Measurements from ENCODE around the gene VSTM4.

VSTM4 gene

DNA sequence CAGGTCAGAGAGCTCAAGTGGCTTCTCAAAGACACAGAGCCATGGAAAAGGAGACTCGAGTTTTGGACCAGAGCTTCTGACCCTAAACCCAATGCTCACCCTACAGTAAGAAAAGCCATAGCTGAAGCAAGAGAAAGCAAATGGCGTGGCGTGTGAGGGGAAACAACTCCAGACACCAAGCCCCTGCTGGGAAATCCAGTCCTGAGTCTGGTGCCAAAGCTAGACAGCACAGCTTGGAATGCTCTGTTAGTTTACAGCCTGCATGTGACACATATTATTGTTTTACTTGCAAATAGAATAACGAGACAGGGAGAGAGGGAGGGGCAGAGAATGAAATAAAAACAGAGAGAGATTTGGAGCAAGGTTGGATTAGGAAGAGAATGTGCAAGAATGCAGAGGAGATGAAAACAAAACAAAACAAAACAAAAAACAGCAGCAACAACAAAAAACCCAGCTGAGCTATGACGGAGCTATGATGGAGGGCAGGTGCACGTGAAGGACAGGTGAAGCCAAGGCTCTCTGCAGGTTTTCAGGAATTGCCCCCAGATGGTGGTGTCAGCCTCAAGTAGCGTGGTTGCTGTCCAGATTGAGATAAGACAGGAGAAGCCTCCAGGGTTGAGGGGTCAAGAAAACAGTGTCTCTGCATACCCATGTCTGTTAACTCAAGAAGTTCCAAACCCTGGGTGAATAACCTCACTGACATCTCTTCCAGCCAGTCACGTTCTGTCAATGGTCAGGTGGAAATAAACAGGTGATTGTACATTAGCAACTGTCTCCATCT is 105.9 kb downstream of the VSTM4 start:
- no peak for DNase-seq

GRCh38 chr10:49008505-49009198 is 106.7 kb downstream of the VSTM4 start:
- DNase-seq, result no peak

GRCh38 chr10:49008091-49008490 is 107.2 kb downstream of the VSTM4 start:
- DNase-seq, result no peak

DNA sequence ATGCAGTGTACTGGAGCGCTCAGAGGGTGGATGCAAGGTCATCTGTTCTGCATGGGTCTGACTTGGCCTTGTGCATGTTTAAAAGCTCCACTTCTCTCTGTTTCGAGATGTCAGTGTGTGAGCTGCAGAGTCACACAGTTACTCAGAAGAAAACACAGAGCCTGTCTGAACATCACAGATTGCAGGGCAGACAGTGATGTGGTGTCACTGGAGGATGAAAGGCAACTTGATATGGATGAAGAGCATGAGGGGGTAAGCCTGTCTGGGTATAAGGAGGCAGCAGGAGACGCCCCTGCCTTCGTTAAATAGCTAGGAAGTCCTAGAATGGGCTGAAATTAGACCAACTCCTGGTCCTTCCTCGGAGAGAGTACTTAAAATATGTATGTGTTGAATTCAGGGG is 108.2 kb downstream of the VSTM4 start:
- no peak for DNase-seq

DNA sequence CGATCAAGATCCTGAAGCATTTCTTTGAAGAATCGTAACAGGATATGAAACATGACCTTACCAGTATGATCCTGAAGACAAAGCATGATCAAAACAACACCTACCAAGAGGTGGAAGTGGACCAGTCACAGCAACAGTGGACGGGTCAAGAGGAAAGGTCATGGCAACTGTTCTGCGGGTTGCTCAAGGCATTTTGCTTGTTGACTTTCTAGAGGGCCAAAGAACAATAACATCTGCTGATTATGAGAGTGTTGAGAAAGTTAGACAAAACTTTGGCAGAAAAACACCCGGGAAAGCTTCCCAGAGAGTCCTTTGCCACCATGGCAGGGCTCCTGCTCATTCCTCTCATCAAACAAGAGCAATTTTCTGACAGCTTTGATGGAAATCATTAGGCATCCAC is 110.1 kb downstream of the VSTM4 start:
- DNase-seq, result no peak

- no peak for DNase-seq
Observed at GRCh38 chr10:49001870-49002672, 113.3 kb downstream of the VSTM4 start.

DNA sequence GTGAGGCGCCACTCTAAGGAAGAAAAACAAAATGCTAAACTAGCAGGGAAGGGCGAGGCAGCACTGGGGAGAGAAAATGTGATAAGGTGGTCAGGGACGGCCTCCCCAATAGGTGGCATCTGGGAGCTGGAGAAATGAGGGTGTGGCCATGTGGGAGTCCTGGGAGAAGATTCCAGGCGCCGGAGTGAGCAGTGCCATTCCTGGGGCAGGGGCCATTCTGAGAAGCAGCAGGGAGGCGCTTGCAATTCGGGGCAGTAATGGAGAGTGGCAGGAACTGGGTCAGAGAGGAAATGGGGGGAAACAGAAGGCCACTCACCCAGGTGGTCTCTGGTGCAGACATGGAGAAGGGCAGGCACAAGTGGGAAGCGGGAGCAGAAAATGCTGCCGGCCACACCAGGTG is 113.9 kb downstream of the VSTM4 start:
- DNase-seq, result no peak

GRCh38 chr10:49000437-49001398 is 114.6 kb downstream of the VSTM4 start:
- DNase-seq, result no peak

DNA sequence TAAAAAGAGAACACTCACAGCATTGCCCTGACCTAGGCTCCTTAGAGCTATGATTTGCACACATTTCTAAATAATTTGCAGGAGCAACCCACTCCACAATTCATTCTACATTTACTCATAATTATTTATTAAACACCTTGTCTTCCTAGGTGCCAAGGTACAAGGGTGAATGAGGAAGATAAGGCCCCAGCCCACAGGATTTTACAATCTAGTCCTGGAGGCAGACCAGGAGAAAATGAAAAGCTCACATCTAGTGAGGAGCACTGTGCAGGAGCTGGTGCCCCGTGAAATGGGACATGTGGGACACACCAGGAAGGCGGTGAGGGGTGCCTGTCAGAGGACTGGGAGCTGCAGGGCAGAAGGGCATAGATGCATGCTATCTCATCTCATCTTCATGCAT is 116.0 kb downstream of the VSTM4 start:
- no peak for DNase-seq

- no peak for DNase-seq
Observed at GRCh38 chr10:48996329-48996728, 119.0 kb downstream of the VSTM4 start.

DNA sequence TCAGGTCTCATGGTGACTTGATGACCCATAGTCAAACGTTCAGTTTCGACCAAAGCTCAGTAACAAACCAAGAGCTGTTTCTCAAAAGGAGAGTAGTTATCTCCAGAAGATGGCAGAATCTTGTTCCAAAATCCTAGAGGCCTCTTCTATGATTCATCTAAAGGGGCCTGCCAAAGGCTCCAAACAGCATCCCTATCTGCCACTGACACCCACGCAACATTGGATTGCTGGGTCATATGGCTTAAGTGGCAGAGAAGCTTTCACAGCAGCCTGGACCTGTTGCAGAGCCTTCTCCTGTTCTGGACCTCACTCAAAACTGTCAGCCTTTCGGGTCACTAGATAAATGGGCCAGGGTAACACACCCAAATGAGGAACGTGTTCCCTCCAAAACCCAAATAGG is 121.7 kb downstream of the VSTM4 start:
- no peak for DNase-seq

- DNase-seq, result peak in 1 of 56 donors; percentile 9
Observed at GRCh38 chr10:48990226-48990625, 125.1 kb downstream of the VSTM4 start.

DNA sequence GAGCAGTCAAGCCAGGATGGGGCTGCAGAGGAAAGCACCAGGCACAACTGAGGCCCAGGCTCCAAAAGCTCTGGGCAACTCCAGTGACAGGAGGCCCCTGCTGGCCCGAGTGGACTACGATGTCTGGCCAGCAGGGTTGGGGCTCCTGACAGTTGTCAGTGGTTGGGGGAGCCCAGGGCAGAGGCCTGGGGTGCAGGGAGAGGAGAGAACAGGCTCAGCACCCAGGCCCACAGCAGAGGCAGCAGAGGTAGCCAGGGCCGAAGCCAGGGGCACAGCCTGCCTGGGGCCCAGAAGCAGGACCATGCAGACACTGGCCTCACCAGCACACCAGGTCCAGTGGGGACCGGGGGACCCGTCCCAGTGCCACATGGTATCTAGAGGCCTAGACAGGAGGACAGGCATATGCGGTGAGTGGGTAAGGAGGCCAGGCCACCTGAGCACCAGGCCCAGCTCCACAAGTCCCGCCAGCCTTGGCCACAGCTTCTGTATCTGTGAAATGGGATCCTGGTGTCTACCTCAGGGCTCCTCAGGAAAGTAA is 129.6 kb downstream of the VSTM4 start:
- no peak for DNase-seq

GRCh38 chr10:48983648-48984351 is 131.5 kb downstream of the VSTM4 start:
- no peak for DNase-seq

GRCh38 chr10:48982584-48982983 is 132.7 kb downstream of the VSTM4 start:
- DNase-seq, result no peak

DNA sequence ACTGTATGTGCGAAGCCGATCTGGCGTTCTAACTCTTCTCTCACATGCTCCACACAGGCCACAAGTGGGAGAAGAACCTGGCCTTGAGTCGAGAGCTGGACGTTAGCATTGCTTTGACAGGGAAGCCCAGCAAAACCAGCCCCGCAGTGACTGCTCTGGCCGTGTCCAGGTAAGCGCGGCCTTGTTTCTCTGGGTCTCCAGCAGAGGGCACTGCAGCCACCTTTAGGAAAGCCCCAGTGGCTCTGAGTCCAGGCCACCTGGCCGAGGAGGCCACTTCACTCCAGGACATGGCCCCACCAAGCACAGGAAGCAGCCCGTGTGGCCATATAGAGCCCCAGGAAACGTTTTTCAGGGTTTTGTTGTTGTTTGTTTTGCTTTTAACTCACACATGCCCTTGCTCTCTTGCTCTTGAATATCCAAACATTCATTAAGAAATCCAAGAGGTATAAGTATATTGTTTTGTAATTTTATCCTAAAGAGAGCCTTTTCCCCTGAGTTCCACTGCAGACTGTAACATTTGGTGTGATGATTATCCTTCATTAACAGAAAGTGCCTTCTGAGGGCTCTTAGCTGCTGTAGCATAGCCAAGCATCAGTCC is 133.9 kb downstream of the VSTM4 start:
- peak in 24 of 56 donors; percentile 1 to 56 (median 24) for DNase-seq

- no peak for DNase-seq
Observed at GRCh38 chr10:48978318-48978717, 137.0 kb downstream of the VSTM4 start.

GRCh38 chr10:48976196-48976595 is 139.1 kb downstream of the VSTM4 start:
- peak in 2 of 56 donors; percentile 5 to 13 for DNase-seq

GRCh38 chr10:48974510-48975156 is 140.7 kb downstream of the VSTM4 start:
- DNase-seq, result no peak
